GM12872 (cell line): Measurements from ENCODE around the gene SYNGR4.

Source experiments
- CTCF ChIP-seq: IDR thresholded peaks from 3 replicates; pipeline ENCODE4 v1.5.1; 2011; ENCODE audit warnings: low read depth, mild to moderate bottlenecking, low read length, moderate library complexity; ENCODE audit not compliant: insufficient read depth

Gene SYNGR4

GRCh38 chr19:48381178-48381950, 17.2 kb downstream of the SYNGR4 start:
- no peak for TF ChIP-seq CTCF

GRCh38 chr19:48382286-48382685, 18.1 kb downstream of the SYNGR4 start:
- no peak for TF ChIP-seq CTCF

- TF ChIP-seq CTCF = no peak
Observed at GRCh38 chr19:48385461-48386087, 21.4 kb downstream of the SYNGR4 start.

- no peak for TF ChIP-seq CTCF
Observed at GRCh38 chr19:48386981-48387380, 22.8 kb downstream of the SYNGR4 start.

GRCh38 chr19:48390188-48391099, 26.3 kb downstream of the SYNGR4 start:
- TF ChIP-seq CTCF = peak; percentile 60

- TF ChIP-seq CTCF = peak; percentile 98
Observed at GRCh38 chr19:48391100-48392005, 27.2 kb downstream of the SYNGR4 start, which contains the start of gene KDELR1. TSS of gene KDELR1 (minus strand) at chr19:48391551. CDS start at chr19:48391358, 193 bp downstream.
